HUDEP-2 (cell line): ENCODE data around the gene B3GNT8.
"Not testable (repeated sequence)": the region's sequence is repeated elsewhere in the genome, so short reads cannot be mapped to it uniquely, and the experiment has no call there.

ENCODE experiments used
- DNase-seq, 76 experiments: peaks; one replicate each; lab custom pipeline; 2025; ENCODE audit not compliant: unreplicated experiment in 76 of 76; lab: John Stamatoyannopoulos, UW

Gene B3GNT8

GRCh38 chr19:41397086-41398049, 29.8 kb downstream of the B3GNT8 start, which contains the start of the genes BCKDHA and EXOSC5:
TSS of gene BCKDHA (plus strand) at chr19:41397818. CDS start at chr19:41397828, 10 bp downstream.
TSS of gene EXOSC5 (minus strand) at chr19:41397359. CDS start at chr19:41397328, 31 bp downstream.
- peak; percentile 34 to 100 (median 100) for DNase-seq

GRCh38 chr19:41395355-41395754, 31.8 kb downstream of the B3GNT8 start:
- no peak for DNase-seq

- DNase-seq = no peak
Observed at GRCh38 chr19:41392775-41393174, 34.4 kb downstream of the B3GNT8 start.

GRCh38 chr19:41391618-41392017, 35.6 kb downstream of the B3GNT8 start:
- DNase-seq = no peak

GRCh38 chr19:41386442-41386841, 40.7 kb downstream of the B3GNT8 start:
- no peak for DNase-seq

GRCh38 chr19:41384351-41384750, 42.8 kb downstream of the B3GNT8 start:
- DNase-seq = no peak

GRCh38 chr19:41381536-41381935, 45.6 kb downstream of the B3GNT8 start:
- not testable (repeated sequence) for DNase-seq

GRCh38 chr19:41377977-41378709, 49.0 kb downstream of the B3GNT8 start:
- DNase-seq = no peak

GRCh38 chr19:41376998-41377365, 50.2 kb downstream of the B3GNT8 start:
- no peak for DNase-seq

GRCh38 chr19:41376241-41376997, 50.8 kb downstream of the B3GNT8 start, which contains the start of gene TMEM91:
TSS of gene TMEM91 (plus strand) at chr19:41376533. CDS start at chr19:41378310, 1,777 bp downstream.
- DNase-seq = no peak
